ENCODE results near the gene IL17RB. TPM values are rescaled to one million over a fixed set of nuclear protein-coding genes. Genes with fewer than 3 reads are reported as not detected.

IL17RB gene
- total RNA-seq, 4 donors from 2014 or later, result 1.5 to 1.7 TPM; not detected in 2

DNA sequence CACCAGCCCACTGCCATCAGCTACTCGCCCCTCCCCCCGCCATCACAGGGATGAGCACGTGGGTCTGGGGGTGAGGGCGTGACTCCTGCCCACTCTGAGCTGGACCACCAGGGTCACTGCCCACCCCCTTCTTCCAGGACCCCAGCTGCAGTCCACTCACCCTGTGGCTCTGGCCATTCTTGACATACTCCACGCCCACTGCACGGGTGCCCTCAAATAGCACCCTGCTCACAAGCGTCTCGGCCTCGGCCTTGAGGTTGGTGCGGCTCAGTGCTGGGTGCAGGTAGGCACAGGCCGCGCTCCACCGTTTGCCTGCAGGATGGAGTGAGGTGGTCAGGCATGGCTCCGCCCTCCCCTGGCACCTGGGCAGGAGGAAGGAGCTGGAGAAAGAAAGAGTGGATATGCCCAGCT, 24.0 kb upstream of the IL17RB start:
- DNase-seq (ENCODE audit: low spot score), result no peak
- no peak for TF ChIP-seq CTCF (IDR thresholded peaks at IDR 0.05)
- ATAC-seq (ENCODE audit: low FRiP score), result no peak

GRCh38 chr3:53823026-53823955, 23.1 kb upstream of the IL17RB start:
- ATAC-seq (ENCODE audit: low FRiP score) (no peak), DNase-seq (ENCODE audit: low spot score) (no peak)
- TF ChIP-seq CTCF (IDR thresholded peaks at IDR 0.05), result no peak

- DNase-seq (ENCODE audit: low spot score) (no peak), ATAC-seq (ENCODE audit: low FRiP score) (no peak)
- TF ChIP-seq CTCF (IDR thresholded peaks at IDR 0.05), result no peak
These were observed 22.3 kb upstream of the IL17RB start for GRCh38 chr3:53823956-53824657.

GRCh38 chr3:53824795-53825194, 21.6 kb upstream of the IL17RB start:
- TF ChIP-seq CTCF (IDR thresholded peaks at IDR 0.05), result no peak

DNA sequence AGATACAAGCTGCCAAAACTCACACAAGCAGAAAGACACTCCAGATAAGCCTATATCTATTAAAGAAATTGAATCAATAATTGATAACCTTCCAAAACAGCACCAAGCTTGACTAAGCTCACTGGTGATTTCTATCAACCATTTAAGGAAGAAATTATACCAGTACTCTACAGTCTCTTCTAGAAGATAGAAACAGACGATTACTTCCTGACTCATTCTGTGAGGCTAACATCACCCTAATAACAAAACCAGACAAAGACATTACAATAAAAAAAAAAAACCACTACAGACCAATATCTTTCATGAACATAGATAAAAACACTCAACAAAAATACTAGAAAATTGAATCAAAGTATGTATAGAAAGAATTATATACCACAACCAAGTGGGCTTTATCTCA, 20.3 kb upstream of the IL17RB start:
- no peak for TF ChIP-seq CTCF (IDR thresholded peaks at IDR 0.05)

More at GRCh38 chr3:53824795-53825194, 21.6 kb upstream of the IL17RB start:
- DNase-seq (ENCODE audit: low spot score) (no peak), ATAC-seq (ENCODE audit: low FRiP score) (no peak)

GRCh38 chr3:53828581-53828980, 17.8 kb upstream of the IL17RB start:
- no peak for DNase-seq (ENCODE audit: low spot score)
- no peak for ATAC-seq (ENCODE audit: low FRiP score)
- no peak for TF ChIP-seq CTCF (IDR thresholded peaks at IDR 0.05)

More for the DNA sequence above, 20.3 kb upstream of the IL17RB start:
- no peak for DNase-seq (ENCODE audit: low spot score)
- no peak for ATAC-seq (ENCODE audit: low FRiP score)
